NCI-H1092 (cell line): ENCODE measurements around the gene BDNF.
"Not testable (repeated sequence)": the region's sequence is repeated elsewhere in the genome, so short reads cannot be mapped to it uniquely, and the experiment has no call there.

Experiments
- DNase-seq: peaks from one replicate; lab custom pipeline; 2025; lab: John Stamatoyannopoulos, UW

Gene BDNF

DNA sequence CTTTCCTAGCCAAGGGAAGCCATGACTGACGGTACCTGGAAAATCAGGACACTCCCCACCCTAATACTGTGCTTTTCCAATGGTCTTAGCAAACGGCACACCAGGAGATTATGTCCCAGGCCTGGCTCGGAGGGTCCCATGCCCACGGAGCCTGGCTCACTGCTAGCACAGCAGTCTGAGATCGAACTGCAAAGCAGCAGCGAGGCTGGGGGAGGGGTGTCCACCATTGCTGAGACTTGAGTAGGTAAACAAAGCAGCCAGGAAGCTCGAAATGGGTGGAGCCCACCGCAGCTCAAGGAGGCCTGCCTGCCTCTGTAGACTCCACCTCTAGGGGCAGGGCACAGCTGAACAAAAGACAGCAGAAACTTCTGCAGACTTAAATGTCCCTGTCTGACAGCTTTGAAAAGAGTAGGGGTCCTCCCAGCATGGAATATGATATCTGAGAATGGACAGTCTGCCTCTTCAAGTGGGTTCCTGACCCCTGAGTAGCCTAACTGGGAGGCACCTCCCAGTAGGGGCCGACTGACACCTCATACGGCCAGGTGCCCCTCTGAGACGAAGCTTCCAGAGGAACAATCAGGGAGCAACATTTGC is 34.6 kb downstream of the BDNF start:
- not testable (repeated sequence) for DNase-seq

GRCh38 chr11:27663326-27663725 is 36.9 kb downstream of the BDNF start:
- DNase-seq, result no peak

- no peak for DNase-seq
Observed at GRCh38 chr11:27660171-27660570, 40.1 kb downstream of the BDNF start.

DNA sequence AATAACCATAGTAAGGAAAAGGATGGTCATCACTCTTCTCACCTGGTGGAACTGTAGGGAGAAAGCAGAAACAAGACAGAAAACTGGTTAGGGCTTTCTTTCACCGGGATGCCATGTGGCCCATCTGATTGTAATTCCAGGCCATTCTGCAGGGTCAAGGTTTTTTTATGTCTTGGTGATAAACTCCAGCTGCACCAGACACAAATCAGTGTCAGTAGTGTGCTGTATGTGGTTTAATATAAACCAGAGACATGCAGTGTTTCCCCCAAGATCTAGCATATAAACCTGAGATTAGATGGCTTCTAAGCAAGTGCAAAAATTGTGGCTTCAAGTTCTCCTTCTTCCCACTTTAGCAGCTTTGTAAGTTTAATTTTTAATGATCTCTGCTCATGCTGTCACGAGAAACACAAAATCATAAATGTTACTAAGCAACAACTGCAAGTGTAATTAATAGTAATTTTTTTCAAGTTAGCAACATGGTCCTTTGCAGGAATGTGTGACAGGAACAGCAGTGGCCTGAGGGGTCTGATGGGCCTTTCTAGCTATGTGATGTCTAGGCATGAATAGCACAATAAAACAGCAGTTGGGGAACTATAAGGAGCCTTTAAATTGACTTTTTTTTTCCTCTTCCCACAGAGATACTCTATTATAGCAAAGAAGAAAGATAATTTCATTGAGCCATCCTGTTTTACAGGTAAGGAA is 41.6 kb downstream of the BDNF start:
- DNase-seq, result no peak

- no peak for DNase-seq
Observed at GRCh38 chr11:27656806-27657483, 43.3 kb downstream of the BDNF start.

GRCh38 chr11:27656320-27656719 is 43.9 kb downstream of the BDNF start:
- DNase-seq, result no peak

- no peak for DNase-seq
Observed at GRCh38 chr11:27653990-27654758, 46.1 kb downstream of the BDNF start.

GRCh38 chr11:27651711-27652110 is 48.5 kb downstream of the BDNF start:
- DNase-seq, result no peak

GRCh38 chr11:27650988-27651387 is 49.3 kb downstream of the BDNF start:
- DNase-seq, result no peak

- DNase-seq, result no peak
Observed at GRCh38 chr11:27649800-27650199, 50.5 kb downstream of the BDNF start.

DNA sequence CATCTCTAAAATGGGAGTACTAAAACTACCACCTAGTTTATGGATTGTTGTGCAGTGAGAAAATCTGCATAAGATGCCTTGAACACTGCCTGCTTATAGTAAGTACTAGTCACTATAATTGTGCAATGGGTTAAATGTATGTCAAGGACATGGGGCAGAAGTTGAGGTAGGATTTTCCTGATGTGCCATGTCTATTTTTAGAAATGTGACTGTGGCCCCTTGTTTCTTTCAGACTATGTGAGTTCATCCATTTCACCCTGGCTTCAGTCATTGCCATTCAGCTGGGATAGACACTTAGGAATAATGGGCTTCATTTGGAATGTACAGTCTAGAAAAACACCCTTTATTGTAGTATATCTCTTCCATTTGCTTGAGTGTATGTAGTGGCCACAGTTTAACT is 51.4 kb downstream of the BDNF start:
- no peak for DNase-seq

- no peak for DNase-seq
Observed at GRCh38 chr11:27646051-27646818, 54.0 kb downstream of the BDNF start.

DNA sequence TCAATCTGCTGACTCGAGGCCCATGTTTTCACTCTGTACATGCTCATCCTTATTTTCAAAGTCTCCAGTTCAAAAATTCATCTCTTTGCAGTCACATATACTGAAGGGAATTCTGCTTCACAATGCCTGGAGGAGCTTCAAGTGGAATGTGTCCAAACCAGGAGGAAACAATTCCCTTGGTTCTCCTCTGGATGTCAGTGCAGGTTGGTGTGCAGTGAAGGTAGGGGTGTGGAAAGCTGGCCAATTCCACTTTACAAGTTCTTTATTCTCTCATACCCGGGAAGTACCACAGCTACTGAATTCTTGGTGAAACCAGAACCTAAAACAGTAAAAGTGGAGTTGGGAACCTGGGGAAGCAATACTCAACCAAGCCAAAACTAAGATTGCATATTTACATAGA is 57.3 kb downstream of the BDNF start:
- DNase-seq, result no peak

DNA sequence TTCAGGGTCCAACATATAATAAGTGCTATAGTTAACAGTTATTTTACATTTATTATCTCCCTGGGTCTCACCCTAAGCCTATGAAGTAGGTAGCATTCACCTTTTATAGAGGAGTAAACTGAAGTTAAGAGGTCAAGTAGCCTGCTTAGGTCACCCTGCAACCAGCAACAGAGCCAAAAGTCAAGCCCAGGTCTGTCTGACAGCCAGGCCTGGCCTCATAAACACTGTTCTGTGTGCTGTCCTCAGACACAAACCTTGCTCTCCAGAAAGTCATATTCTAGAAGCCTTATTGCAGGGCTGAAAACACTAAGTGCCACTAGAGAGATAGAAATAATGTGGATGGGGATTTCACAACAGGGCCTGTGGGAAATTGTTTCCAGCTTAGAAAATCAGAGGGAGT is 59.3 kb downstream of the BDNF start:
- no peak for DNase-seq

GRCh38 chr11:27635567-27636037 is 64.7 kb downstream of the BDNF start:
- no peak for DNase-seq

DNA sequence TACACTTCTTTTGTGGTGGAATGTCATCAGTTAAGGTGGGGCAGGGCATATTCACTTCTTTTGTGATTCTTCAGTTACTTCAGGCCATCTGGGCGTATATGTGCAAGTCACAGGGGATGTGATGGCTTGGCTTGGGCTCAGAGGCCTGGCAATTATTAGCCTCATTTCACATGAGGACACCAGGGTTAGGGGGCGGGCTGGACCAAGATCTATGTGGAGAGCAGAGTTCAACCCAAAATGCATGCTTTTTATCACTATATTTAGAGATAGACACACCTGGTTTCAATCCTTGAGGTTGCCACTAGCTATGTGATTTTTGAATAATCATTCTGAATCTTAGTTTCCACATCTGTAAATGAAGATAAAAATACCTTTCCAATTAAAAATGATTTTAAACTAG is 65.5 kb downstream of the BDNF start:
- not testable (repeated sequence) for DNase-seq

- not testable (repeated sequence) for DNase-seq
Observed at GRCh38 chr11:27634282-27634681, 66.0 kb downstream of the BDNF start.

- not testable (repeated sequence) for DNase-seq
Observed at GRCh38 chr11:27629023-27629422, 71.2 kb downstream of the BDNF start.

DNA sequence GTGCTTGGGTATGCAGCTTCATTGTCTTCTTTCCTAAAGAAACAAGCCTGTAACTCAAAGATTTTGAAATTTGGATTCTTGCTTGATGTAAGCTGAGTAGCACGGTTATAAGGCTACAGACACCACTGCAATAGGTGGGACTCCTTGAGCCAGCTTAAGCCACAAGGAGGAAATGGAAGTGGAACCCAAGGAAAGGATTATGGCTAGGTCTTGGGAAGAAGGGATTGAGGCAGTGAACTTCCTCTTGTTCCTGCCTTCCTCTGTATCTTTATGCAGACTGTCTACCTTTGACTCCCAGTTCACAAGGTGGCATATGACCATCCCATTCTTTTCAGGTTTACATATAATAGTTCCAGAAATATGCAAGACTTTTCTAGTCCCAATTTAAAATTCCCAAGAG is 72.3 kb downstream of the BDNF start:
- DNase-seq, result no peak

GRCh38 chr11:27626938-27627586 is 73.2 kb downstream of the BDNF start:
- DNase-seq, result no peak

GRCh38 chr11:27626269-27626937 is 73.9 kb downstream of the BDNF start:
- no peak for DNase-seq
